ENCODE measurements around the gene KDM2B.

GRCh38 chr12:121451961-121452339, 128.9 kb downstream of the KDM2B start:
- TF ChIP-seq, protein P1, sequence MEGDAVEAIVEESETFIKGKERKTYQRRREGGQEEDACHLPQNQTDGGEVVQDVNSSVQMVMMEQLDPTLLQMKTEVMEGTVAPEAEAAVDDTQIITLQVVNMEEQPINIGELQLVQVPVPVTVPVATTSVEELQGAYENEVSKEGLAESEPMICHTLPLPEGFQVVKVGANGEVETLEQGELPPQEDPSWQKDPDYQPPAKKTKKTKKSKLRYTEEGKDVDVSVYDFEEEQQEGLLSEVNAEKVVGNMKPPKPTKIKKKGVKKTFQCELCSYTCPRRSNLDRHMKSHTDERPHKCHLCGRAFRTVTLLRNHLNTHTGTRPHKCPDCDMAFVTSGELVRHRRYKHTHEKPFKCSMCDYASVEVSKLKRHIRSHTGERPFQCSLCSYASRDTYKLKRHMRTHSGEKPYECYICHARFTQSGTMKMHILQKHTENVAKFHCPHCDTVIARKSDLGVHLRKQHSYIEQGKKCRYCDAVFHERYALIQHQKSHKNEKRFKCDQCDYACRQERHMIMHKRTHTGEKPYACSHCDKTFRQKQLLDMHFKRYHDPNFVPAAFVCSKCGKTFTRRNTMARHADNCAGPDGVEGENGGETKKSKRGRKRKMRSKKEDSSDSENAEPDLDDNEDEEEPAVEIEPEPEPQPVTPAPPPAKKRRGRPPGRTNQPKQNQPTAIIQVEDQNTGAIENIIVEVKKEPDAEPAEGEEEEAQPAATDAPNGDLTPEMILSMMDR (IDR thresholded peaks at IDR 0.05; ENCODE audit: low read depth, low read length), result no peak
- TF ChIP-seq EZH2phosphoT487 (IDR thresholded peaks at IDR 0.05; ENCODE audit: low read depth), result no peak

All from OCI-LY3 (cell line).